ENCODE results near the gene CIART.
A peak's percentile ranks its signal among the peaks of the same experiment; 100 is the strongest.
"Not testable (repeated sequence)": the region's sequence is repeated elsewhere in the genome, so short reads cannot be mapped to it uniquely, and the experiment has no call there.

CIART gene

GRCh38 chr1:150281758-150282557 lies at the start of gene CIART:
TSS of gene CIART (plus strand) at chr1:150282554. CDS start at chr1:150283268, 714 bp downstream.
- DNase-seq (ENCODE audit: low read depth, low spot score) = peak; percentile 95

GRCh38 chr1:150232921-150233320 lies 49.4 kb upstream of the CIART start:
- DNase-seq (ENCODE audit: low read depth, low spot score) = not testable (repeated sequence)

- no peak for DNase-seq (ENCODE audit: low read depth, low spot score)
Measured at GRCh38 chr1:150233359-150234308, 48.7 kb upstream of the CIART start.

- no peak for DNase-seq (ENCODE audit: low read depth, low spot score)
Measured at GRCh38 chr1:150234309-150234565, 48.1 kb upstream of the CIART start.

GRCh38 chr1:150234566-150235293 lies 47.6 kb upstream of the CIART start:
- DNase-seq (ENCODE audit: low read depth, low spot score) = no peak

- DNase-seq (ENCODE audit: low read depth, low spot score) = no peak
Measured at GRCh38 chr1:150235294-150235851, 47.0 kb upstream of the CIART start.

- peak; percentile 96 for DNase-seq (ENCODE audit: low read depth, low spot score)
Measured at GRCh38 chr1:150235852-150236613, 46.3 kb upstream of the CIART start, which contains the start of gene ANP32E. TSS of gene ANP32E (minus strand) at chr1:150236112. CDS start at chr1:150235786, 326 bp downstream.

- DNase-seq (ENCODE audit: low read depth, low spot score) = no peak
Measured at GRCh38 chr1:150236614-150237100, 45.7 kb upstream of the CIART start.

GRCh38 chr1:150237176-150237575 lies 45.2 kb upstream of the CIART start:
- not testable (repeated sequence) for DNase-seq (ENCODE audit: low read depth, low spot score)

- no peak for DNase-seq (ENCODE audit: low read depth, low spot score)
Measured at GRCh38 chr1:150237746-150238145, 44.6 kb upstream of the CIART start.

GRCh38 chr1:150243003-150243402 lies 39.4 kb upstream of the CIART start:
- no peak for DNase-seq (ENCODE audit: low read depth, low spot score)

- DNase-seq (ENCODE audit: low read depth, low spot score) = no peak
Measured at GRCh38 chr1:150249936-150250335, 32.4 kb upstream of the CIART start.

- DNase-seq (ENCODE audit: low read depth, low spot score) = no peak
Measured at GRCh38 chr1:150256198-150256553, 26.2 kb upstream of the CIART start.

- no peak for DNase-seq (ENCODE audit: low read depth, low spot score)
Measured at GRCh38 chr1:150256554-150257341, 25.6 kb upstream of the CIART start.

- no peak for DNase-seq (ENCODE audit: low read depth, low spot score)
Measured at GRCh38 chr1:150257624-150258585, 24.4 kb upstream of the CIART start, which contains the start of gene CA14. TSS of gene CA14 (plus strand) at chr1:150257774. CDS start at chr1:150258129, 355 bp downstream.

- no peak for DNase-seq (ENCODE audit: low read depth, low spot score)
Measured at GRCh38 chr1:150259217-150259616, 23.1 kb upstream of the CIART start.

GRCh38 chr1:150259758-150260669 lies 22.3 kb upstream of the CIART start:
- DNase-seq (ENCODE audit: low read depth, low spot score) = no peak

GRCh38 chr1:150261367-150261766 lies 21.0 kb upstream of the CIART start:
- no peak for DNase-seq (ENCODE audit: low read depth, low spot score)
